Chondrocyte (in vitro differentiated cells): ENCODE results near the gene ANKRD31. TPM values are rescaled to one million over a fixed set of nuclear protein-coding genes. Genes with fewer than 3 reads are reported as not detected.

Source experiments
- DNase-seq: peaks from one replicate; pipeline ENCODE4 v3.0.0; 2021; ENCODE audit warnings: mixed read lengths, low spot score
- H3K27ac Mint-ChIP-seq: one replicate; pipeline ENCODE4 v1.8.0; 2021; ENCODE audit warnings: mild to moderate bottlenecking, moderate library complexity, mixed read lengths; ENCODE audit not compliant: unreplicated experiment
- H3K27me3 Mint-ChIP-seq: 2 replicates; pipeline ENCODE4 v1.8.0; 2021; ENCODE audit warnings: low read depth, mixed read lengths
- H3K36me3 Mint-ChIP-seq: 2 replicates; pipeline ENCODE4 v1.8.0; 2021; ENCODE audit warnings: low read depth, mixed read lengths
- H3K4me1 Mint-ChIP-seq: 2 replicates; pipeline ENCODE4 v1.8.0; 2021; ENCODE audit warnings: low read depth, mild to moderate bottlenecking, mixed read lengths
- H3K4me3 Mint-ChIP-seq: one replicate; pipeline ENCODE4 v1.8.0; 2021; ENCODE audit warnings: mild to moderate bottlenecking, moderate library complexity, mixed read lengths; ENCODE audit not compliant: unreplicated experiment
- H3K9me3 Mint-ChIP-seq: 2 replicates; pipeline ENCODE4 v1.8.0; 2021; ENCODE audit warnings: low read depth, mixed read lengths
- total RNA-seq: library from RNA; stranded (reverse); gene quantifications from 3 replicates; pipeline ENCODE4 v1.2.1, GENCODE V29; 2021
- TF ChIP-seq, protein P1 (sequence below): fragments of 200-600 bp; sonication (generic); IDR thresholded peaks from 2 replicates; pipeline ENCODE4 v1.5.0; 2021; ENCODE audit warnings: antibody characterized with exemption, mild to moderate bottlenecking, moderate library complexity

Gene ANKRD31
- total RNA-seq, 1 donor from 2014 or later = 0.10 TPM

DNA sequence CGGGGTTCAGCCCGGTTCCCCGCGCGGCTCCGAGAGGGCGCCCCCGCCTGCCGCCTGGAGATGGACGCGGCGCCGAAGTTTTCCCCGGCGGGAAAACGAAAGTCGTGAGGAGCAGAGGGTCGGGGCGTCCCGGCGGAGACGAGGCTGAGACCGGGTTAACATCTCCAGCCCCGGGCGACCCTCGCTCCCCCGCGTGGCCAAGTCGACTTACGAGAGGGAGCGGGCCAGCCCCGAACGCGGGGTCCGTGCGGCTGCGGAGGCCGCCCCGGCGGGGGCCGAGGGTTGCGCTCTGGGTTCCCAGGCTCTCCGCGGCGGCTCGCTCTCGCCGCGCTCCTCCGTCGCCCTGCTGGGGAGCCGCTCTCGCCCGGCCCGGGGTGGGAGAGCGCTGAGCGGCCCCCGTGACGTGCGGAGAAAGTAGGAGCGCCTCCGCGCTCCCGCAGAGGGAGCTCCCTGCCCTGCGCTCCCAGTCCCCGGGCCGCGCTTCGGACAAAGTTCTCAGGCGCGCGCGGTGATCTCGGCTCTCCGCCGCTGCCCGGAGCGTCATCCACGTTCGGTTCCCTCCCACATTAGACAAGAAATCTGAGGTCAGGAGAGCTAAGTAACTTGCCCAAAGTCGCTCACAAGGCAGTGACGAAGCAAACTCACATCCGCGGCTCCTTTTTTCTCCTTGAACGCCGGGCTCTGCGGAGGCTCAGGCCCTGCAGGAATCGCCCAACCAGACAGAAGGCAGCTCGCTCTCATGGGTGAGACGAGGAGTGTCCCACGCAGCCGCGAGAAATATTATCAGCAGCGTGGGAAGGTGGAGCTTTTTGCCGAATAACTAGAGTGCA, 183.2 kb downstream of the ANKRD31 start:
- DNase-seq = peak; percentile 91
- H3K27me3 Mint-ChIP-seq = no peaks in the 10 kb centered on the region

DNA sequence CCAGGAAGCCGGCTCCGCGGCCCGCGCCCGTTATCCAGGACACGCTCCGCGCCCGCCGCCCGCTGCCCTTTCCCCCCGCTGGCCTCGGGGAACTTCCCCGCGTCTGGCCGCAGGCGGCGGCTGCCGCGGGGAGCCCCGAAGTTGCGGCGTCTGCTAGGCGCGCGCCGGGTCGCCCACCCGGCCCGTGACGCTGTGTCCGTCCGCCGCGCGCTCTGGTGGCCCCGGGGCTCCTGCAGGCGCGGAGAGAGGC, 183.7 kb downstream of the ANKRD31 start:
- H3K4me3 Mint-ChIP-seq = peak overlapping the region; percentile 85
- no peaks in the 10 kb centered on the region for H3K9me3 Mint-ChIP-seq
- H3K4me1 Mint-ChIP-seq = peaks cover 67% of the 10 kb centered on the region
- TF ChIP-seq, protein P1, sequence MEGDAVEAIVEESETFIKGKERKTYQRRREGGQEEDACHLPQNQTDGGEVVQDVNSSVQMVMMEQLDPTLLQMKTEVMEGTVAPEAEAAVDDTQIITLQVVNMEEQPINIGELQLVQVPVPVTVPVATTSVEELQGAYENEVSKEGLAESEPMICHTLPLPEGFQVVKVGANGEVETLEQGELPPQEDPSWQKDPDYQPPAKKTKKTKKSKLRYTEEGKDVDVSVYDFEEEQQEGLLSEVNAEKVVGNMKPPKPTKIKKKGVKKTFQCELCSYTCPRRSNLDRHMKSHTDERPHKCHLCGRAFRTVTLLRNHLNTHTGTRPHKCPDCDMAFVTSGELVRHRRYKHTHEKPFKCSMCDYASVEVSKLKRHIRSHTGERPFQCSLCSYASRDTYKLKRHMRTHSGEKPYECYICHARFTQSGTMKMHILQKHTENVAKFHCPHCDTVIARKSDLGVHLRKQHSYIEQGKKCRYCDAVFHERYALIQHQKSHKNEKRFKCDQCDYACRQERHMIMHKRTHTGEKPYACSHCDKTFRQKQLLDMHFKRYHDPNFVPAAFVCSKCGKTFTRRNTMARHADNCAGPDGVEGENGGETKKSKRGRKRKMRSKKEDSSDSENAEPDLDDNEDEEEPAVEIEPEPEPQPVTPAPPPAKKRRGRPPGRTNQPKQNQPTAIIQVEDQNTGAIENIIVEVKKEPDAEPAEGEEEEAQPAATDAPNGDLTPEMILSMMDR = no peak
- no peaks in the 10 kb centered on the region for H3K36me3 Mint-ChIP-seq
- no peaks in the 10 kb centered on the region for H3K27me3 Mint-ChIP-seq
- H3K27ac Mint-ChIP-seq = no peak overlapping the region
- DNase-seq = no peak

More for the DNA sequence above, 183.2 kb downstream of the ANKRD31 start:
- H3K9me3 Mint-ChIP-seq = no peaks in the 10 kb centered on the region
- peak overlapping the region; percentile 96 for H3K27ac Mint-ChIP-seq
- H3K4me3 Mint-ChIP-seq = peak overlapping the region; percentile 85
- TF ChIP-seq, protein P1 = peak; percentile 57
- H3K36me3 Mint-ChIP-seq = no peaks in the 10 kb centered on the region
- H3K4me1 Mint-ChIP-seq = peaks cover 61% of the 10 kb centered on the region

DNA sequence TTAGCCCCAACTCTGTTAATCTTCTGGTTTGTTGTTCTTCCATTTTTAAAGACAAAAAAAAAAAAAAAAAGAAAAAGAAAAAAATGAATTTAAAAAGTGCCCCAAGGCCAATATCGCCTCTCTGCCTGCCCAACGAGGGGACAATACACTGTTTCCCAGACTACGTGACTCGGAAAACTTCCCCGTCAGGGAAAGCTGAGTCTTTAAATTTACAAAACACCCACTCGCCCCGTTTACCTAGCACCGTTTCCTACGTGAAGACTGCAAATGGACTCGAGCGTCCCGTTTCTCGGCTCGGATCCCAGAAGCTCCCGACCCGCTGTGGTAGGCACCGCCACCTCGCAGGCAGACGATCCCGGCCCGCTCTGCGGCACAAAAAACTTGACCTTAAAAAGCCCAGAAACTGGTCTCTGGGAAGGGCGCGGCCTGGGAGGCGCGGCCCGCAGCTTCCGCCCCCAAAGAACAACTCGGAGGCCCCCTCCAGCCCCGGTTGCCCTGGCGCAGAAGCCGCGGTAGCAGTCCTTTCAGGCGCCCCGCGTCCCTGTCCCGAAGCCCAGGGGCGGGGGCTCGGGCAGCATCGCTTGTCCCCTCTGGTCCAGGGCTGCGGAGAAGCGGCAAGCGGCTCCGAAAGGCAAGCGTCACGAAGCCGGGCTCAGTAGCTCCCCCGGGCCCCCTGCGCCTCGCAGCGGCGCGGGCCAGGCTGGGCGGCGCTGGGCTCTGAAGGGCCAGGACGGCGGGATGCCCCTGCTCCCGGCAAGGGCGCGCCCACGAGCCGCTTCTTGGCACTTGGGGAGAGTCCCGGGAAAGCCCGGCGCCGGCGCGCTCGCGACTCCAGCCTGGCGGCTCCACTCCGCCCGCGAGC, 184.3 kb downstream of the ANKRD31 start, which contains the start of gene GCNT4:
Gene GCNT4 (minus strand): TSS at position 367 of the 862 bp plus-strand sequence. CDS start 22,521 bp downstream, outside the sequence.
- Mint-ChIP-seq H3K9me3 (no peaks in the 10 kb centered on the region), H3K27me3 (no peaks in the 10 kb centered on the region), H3K36me3 (no peaks in the 10 kb centered on the region), H3K4me3 (peak within 1 kb of the TSS; percentile 88), H3K4me1 (peaks cover 68% of the 10 kb centered on the region), H3K27ac (peak within 1 kb of the TSS; percentile 82)
- TF ChIP-seq, protein P1 = no peak
- DNase-seq = no peak

DNA sequence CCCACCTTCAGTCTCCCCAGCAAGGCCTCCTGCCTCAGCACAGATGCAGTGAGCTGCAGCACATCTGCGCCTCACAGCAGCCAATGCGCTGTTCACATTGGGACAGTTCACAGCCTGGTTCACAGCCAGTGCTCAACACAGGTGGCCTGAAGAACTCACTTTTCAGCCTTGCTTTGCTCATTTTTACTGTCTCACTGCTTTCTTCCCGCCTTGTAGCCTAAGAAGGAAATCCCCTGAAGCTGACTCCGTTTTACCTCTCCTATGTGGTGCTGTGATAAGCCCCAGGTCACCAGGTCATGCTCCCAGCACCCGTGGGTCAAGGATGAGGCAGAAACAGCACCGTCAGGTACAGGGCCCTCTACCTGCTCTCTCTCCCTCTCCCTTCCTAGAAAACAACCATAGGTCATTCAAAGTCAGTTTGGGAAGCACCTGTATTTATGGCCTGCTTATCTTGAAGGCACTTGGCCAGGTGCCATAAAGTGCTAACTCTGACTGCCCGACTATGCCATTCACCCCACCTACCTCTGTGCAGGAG, 185.4 kb downstream of the ANKRD31 start:
- Mint-ChIP-seq H3K4me3 (peak overlapping the region; percentile 88), H3K27me3 (no peaks in the 10 kb centered on the region), H3K4me1 (peaks cover 66% of the 10 kb centered on the region), H3K36me3 (peaks cover 7% of the 10 kb centered on the region), H3K27ac (peak overlapping the region; percentile 39), H3K9me3 (no peaks in the 10 kb centered on the region)
- TF ChIP-seq, protein P1 = no peak
- no peak for DNase-seq

DNA sequence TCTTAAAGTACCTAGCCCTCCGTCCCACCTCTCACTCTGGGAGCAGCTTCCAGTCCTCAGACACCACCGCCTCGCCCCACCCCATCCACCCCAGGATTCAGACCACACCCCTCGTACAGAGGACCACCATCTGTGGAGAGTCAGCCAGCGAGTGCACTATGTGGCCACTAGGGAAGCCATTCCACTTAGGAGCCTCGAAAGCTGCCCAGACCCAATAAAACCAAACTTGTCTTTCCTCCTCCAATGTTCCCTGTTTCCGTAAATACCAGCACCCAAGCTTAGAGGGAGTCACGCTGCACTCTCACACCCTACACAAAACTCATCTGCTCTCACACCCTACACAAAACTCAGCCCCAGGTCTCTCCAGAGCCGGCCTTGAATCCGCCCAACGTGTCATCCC, 186.3 kb downstream of the ANKRD31 start:
- TF ChIP-seq, protein P1 = no peak
- Mint-ChIP-seq H3K27me3 (no peaks in the 10 kb centered on the region), H3K4me3 (no peak overlapping the region), H3K9me3 (no peaks in the 10 kb centered on the region), H3K36me3 (peaks cover 11% of the 10 kb centered on the region), H3K4me1 (peaks cover 58% of the 10 kb centered on the region), H3K27ac (no peak overlapping the region)
- DNase-seq = no peak
